ENCODE results near the gene PDE4B. TPM values are rescaled to one million over a fixed set of nuclear protein-coding genes. Genes with fewer than 3 reads are reported as not detected.

PDE4B gene
- total RNA-seq, 4 donors from 2014 or later = 5.2 to 16.6 (median 9.6) TPM

DNA sequence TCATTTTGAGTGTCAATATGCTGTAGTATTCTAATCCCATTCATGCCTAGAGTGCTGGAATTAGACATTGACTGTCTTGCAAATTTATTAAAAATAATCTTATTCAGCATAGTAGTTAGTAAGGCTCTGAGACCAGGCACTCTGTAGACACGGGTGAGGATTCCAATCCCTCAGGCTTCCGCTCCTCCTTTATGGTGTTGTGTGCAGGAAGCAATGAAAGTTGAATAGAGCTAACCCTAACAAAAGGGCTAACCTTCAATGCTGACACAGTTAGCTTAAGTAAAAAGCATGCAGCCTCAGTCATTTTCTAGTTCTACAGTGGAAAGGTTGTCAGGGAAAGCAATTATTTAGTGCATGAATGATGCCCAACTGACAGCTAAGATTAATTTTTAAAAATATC is 541.6 kb downstream of the PDE4B start:
- DNase-seq (ENCODE audit: low spot score in 2 of 2) = no peak
- peaks cover 0 to 62% (median 10%) of the 10 kb centered on the region in 4 donors for H3K4me1 ChIP-seq
- no peaks in the 10 kb centered on the region for H3K9me3 ChIP-seq
- TF ChIP-seq, protein P1, sequence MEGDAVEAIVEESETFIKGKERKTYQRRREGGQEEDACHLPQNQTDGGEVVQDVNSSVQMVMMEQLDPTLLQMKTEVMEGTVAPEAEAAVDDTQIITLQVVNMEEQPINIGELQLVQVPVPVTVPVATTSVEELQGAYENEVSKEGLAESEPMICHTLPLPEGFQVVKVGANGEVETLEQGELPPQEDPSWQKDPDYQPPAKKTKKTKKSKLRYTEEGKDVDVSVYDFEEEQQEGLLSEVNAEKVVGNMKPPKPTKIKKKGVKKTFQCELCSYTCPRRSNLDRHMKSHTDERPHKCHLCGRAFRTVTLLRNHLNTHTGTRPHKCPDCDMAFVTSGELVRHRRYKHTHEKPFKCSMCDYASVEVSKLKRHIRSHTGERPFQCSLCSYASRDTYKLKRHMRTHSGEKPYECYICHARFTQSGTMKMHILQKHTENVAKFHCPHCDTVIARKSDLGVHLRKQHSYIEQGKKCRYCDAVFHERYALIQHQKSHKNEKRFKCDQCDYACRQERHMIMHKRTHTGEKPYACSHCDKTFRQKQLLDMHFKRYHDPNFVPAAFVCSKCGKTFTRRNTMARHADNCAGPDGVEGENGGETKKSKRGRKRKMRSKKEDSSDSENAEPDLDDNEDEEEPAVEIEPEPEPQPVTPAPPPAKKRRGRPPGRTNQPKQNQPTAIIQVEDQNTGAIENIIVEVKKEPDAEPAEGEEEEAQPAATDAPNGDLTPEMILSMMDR (IDR thresholded peaks at IDR 0.05) = no peak
- no peak for TF ChIP-seq POLR2A (IDR thresholded peaks at IDR 0.05)
- TF ChIP-seq EP300 (IDR thresholded peaks at IDR 0.05) = no peak
- no peaks in the 10 kb centered on the region for H3K36me3 ChIP-seq
- peak overlapping the region; percentile 0 to 54 (median 44) for H3K4me3 ChIP-seq
- H3K27me3 ChIP-seq = no peaks in the 10 kb centered on the region
- 53 to 56% methylated on average over 2 of the region's 2 CpGs for WGBS, 2 donors
- peak overlapping the region in 3 of 4 donors; percentile 80 to 88 (median 82) for H3K27ac ChIP-seq

DNA sequence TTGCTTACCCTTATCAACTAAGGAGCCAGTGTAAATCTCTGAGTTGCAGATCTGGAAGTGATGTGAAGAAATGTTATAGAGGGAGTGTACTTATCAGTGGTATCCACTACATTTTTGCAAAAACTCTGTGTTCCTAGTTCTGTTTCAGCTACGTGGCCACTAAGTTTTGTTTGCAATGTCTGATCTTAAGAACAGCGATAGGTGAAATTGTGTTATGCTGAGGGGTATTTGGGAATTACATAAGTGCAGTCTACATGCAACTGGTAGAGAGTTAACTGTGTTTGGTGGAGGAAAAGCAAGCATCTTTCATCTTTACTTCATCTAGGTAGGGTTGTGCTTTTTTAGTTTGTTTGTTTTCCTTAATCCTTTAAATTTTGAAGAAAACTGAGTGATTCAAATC is 542.4 kb downstream of the PDE4B start:
- no peak for TF ChIP-seq POLR2A (IDR thresholded peaks at IDR 0.05)
- TF ChIP-seq EP300 (IDR thresholded peaks at IDR 0.05) = no peak
- TF ChIP-seq, protein P1 (IDR thresholded peaks at IDR 0.05) = no peak

DNA sequence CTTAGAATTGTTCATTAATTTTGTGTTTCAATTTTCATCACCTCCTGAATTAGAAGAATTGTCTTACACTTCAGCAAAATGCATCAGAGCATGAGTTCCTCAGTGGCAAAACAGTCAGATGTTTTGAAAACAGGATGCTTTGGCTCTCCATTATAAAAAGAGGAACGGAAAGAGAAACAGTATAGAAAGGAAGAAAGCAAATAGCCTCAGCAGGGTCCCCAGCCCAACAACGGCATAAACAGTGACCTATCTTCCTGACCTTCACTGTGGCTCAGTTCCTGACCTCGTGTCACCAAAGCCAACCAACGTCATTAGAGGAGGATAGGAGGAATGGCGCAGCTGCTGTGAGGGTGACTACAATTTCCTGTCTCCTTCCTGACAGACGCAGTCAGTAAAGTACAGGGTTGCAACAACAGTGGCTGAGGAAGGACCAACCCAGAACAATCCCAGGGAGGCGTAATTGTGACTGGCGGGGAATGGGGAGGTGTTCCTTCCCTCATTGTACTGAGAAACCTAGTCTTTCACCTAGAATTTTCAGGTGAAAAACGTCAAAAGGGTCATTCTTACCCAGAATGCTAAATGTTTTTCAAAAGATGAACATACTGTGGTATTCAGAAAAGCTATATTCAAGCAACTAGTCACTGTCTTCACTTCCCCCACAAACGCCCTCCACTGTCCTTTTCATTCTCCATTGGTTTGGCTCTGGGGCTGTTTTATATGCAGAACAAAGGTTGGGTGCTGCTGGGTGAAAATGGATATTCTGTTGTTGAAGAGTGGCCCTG is 543.4 kb downstream of the PDE4B start:
- peak; percentile 55 to 73 for DNase-seq (ENCODE audit: low spot score in 2 of 2)
- peak in 1 of 2 donors; percentile 42 for TF ChIP-seq POLR2A (IDR thresholded peaks at IDR 0.05)
- peak; percentile 86 to 95 for TF ChIP-seq EP300 (IDR thresholded peaks at IDR 0.05)
- TF ChIP-seq, protein P1 (IDR thresholded peaks at IDR 0.05) = no peak
- H3K9me3 ChIP-seq = no peaks in the 10 kb centered on the region
- no peaks in the 10 kb centered on the region for H3K36me3 ChIP-seq
- H3K27ac ChIP-seq = peak overlapping the region; percentile 23 to 88 (median 81)
- no peaks in the 10 kb centered on the region for H3K27me3 ChIP-seq
- peaks cover 0 to 56% (median 11%) of the 10 kb centered on the region in 4 donors for H3K4me1 ChIP-seq
- 29 to 33% methylated on average over 10 of the region's 10 CpGs for WGBS, 2 donors
- peak overlapping the region in 3 of 4 donors; percentile 10 to 54 (median 41) for H3K4me3 ChIP-seq

More for the DNA sequence above, 542.4 kb downstream of the PDE4B start:
- Histone ChIP-seq H3K9me3 (no peaks in the 10 kb centered on the region), H3K27ac (peak overlapping the region; percentile 23 to 88 (median 81)), H3K4me3 (peak overlapping the region in 2 of 4 donors; percentile 41 to 54), H3K4me1 (peaks cover 0 to 66% (median 11%) of the 10 kb centered on the region in 4 donors), H3K36me3 (no peaks in the 10 kb centered on the region), H3K27me3 (no peaks in the 10 kb centered on the region)
- no peak for DNase-seq (ENCODE audit: low spot score in 2 of 2)
- 64 to 75% methylated on average over 2 of the region's 2 CpGs for WGBS, 2 donors

DNA sequence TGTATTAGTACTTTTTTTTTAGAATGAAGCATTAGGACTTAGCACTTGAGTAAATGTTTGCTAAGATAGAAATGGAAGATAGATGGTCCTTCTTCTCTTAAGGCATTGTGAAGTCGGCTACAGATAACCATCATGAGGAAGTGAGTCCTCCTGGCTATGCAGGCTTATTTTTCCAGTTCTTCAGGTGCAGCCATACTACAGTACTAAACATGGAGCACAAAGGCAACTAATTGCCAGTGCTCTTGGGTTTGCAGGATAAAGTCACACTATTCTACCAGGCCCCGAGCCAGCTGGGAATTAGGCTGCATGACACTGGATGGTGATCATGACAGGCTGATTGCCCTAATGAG is 543.9 kb downstream of the PDE4B start:
- WGBS, 2 donors = 80 to 85% methylated on average over 2 of the region's 2 CpGs
- Histone ChIP-seq H3K9me3 (no peaks in the 10 kb centered on the region), H3K27me3 (no peaks in the 10 kb centered on the region), H3K4me1 (peaks cover 0 to 52% (median 10%) of the 10 kb centered on the region in 4 donors), H3K27ac (peak overlapping the region; percentile 23 to 88 (median 81)), H3K36me3 (no peaks in the 10 kb centered on the region), H3K4me3 (no peak overlapping the region)
- no peak for TF ChIP-seq EP300 (IDR thresholded peaks at IDR 0.05)
- TF ChIP-seq POLR2A (IDR thresholded peaks at IDR 0.05) = no peak
- TF ChIP-seq, protein P1 (IDR thresholded peaks at IDR 0.05) = no peak
- no peak for DNase-seq (ENCODE audit: low spot score in 2 of 2)

DNA sequence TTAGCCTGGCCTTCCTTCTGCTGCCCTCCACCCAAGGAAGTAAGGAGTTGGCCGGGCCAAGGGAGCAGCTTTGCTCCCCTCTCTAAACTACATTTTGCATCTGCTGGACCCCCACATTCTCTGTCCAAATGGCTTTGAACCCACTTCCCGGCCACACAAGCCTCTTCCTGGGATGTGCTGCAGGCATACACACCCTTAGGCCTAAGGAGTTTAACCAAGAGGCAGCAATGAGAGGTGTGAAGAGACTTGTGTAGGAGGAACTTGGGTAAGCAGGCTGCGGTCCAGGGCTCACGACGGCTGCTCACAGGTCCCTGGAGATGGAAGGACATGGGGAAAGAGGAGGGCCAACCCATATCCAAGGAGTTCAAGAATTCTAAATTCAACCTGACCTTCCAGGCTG is 544.6 kb downstream of the PDE4B start:
- WGBS, 2 donors = 69 to 85% methylated on average over 5 of the region's 5 CpGs
- TF ChIP-seq, protein P1 (IDR thresholded peaks at IDR 0.05) = no peak
- TF ChIP-seq EP300 (IDR thresholded peaks at IDR 0.05) = no peak
- TF ChIP-seq POLR2A (IDR thresholded peaks at IDR 0.05) = no peak
- H3K9me3 ChIP-seq = no peaks in the 10 kb centered on the region
- DNase-seq (ENCODE audit: low spot score in 2 of 2) = no peak
- H3K36me3 ChIP-seq = no peaks in the 10 kb centered on the region
- peaks cover 0 to 49% (median 10%) of the 10 kb centered on the region in 4 donors for H3K4me1 ChIP-seq
- no peaks in the 10 kb centered on the region for H3K27me3 ChIP-seq
- H3K27ac ChIP-seq = peak overlapping the region in 3 of 4 donors; percentile 80 to 88 (median 82)
- no peak overlapping the region for H3K4me3 ChIP-seq
